DLD1 (cell line): ENCODE measurements around the gene METTL15.
"Not testable (repeated sequence)": the region's sequence is repeated elsewhere in the genome, so short reads cannot be mapped to it uniquely, and the experiment has no call there.

Experiments
- in situ Hi-C: cut with HindIII; loops from 2 replicates; pipeline ENCODE4 v1.10.0; 2017; ENCODE audit warnings: low sequenced_read_pairs

Gene METTL15

GRCh38 chr11:28108958-28109357 is 770 bp downstream of the METTL15 start:
- in situ Hi-C loops: no loop called here

GRCh38 chr11:28110108-28110820 is 2.1 kb downstream of the METTL15 start:
- in situ Hi-C loops: no loop called here

- in situ Hi-C loops: no loop called here
These were observed 2.6 kb downstream of the METTL15 start for GRCh38 chr11:28110821-28111200.

GRCh38 chr11:28114116-28114515 is 5.9 kb downstream of the METTL15 start:
- in situ Hi-C loops: no loop called here

- in situ Hi-C loops: no loop called here
These were observed 6.5 kb downstream of the METTL15 start for GRCh38 chr11:28114731-28115130.

GRCh38 chr11:28117712-28118111 is 9.5 kb downstream of the METTL15 start:
- in situ Hi-C loops: no loop called here

- in situ Hi-C loops: no loop called here
These were observed 15.0 kb downstream of the METTL15 start for GRCh38 chr11:28123151-28123581.

GRCh38 chr11:28132548-28132947 is 24.4 kb downstream of the METTL15 start:
- in situ Hi-C loops: no loop called here

- in situ Hi-C loops: no loop called here
These were observed 25.0 kb downstream of the METTL15 start for GRCh38 chr11:28133146-28133545.

- in situ Hi-C loops: not testable (repeated sequence)
These were observed 28.0 kb downstream of the METTL15 start for GRCh38 chr11:28136157-28136556.

GRCh38 chr11:28137366-28137765 is 29.2 kb downstream of the METTL15 start:
- in situ Hi-C loops: no loop called here

GRCh38 chr11:28137832-28138231 is 29.6 kb downstream of the METTL15 start:
- in situ Hi-C loops: no loop called here

GRCh38 chr11:28139841-28140415 is 31.7 kb downstream of the METTL15 start:
- in situ Hi-C loops: no loop called here

- in situ Hi-C loops: no loop called here
These were observed 32.7 kb downstream of the METTL15 start for GRCh38 chr11:28140689-28141455.

GRCh38 chr11:28142724-28143123 is 34.5 kb downstream of the METTL15 start:
- in situ Hi-C loops: no loop called here

GRCh38 chr11:28144808-28145207 is 36.6 kb downstream of the METTL15 start:
- in situ Hi-C loops: no loop called here

GRCh38 chr11:28146123-28146751 is 38.0 kb downstream of the METTL15 start:
- in situ Hi-C loops: no loop called here

GRCh38 chr11:28152743-28153142 is 44.6 kb downstream of the METTL15 start:
- in situ Hi-C loops: no loop called here

GRCh38 chr11:28153586-28153985 is 45.4 kb downstream of the METTL15 start:
- in situ Hi-C loops: no loop called here

GRCh38 chr11:28168718-28169117 is 60.5 kb downstream of the METTL15 start:
- in situ Hi-C loops: no loop called here

GRCh38 chr11:28169816-28170215 is 61.6 kb downstream of the METTL15 start:
- in situ Hi-C loops: no loop called here
